ENCODE results near the gene GSC2. TPM values are rescaled to one million over a fixed set of nuclear protein-coding genes. Genes with fewer than 3 reads are reported as not detected.
A peak's percentile ranks its signal among the peaks of the same experiment; 100 is the strongest.

The GSC2 gene
- total RNA-seq, 1 experiment from 2014 or later: not detected

DNA sequence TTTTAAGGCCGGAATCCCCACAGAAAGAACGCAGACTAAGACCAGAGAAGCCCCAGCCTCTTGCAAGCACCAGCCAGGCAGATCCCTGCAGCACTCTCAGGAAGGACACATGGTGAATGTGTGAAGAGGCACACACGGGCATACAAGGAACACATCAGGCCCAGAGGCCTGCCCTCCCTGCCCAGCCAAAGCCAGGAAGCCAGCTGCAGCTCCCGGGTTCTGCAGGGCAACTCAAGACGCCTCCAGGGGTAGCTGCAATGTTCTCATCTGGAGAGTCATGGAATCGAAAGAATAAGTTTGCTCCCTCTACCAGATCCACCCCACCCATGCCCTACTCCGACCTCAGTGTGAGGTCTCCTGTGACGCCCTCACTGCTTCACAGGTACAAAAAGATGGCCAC is 30.1 kb downstream of the GSC2 start:
- Mint-ChIP-seq H3K27ac (ENCODE audit: unreplicated experiment) (peak overlapping the region; percentile 71), H3K9me3 (ENCODE audit: unreplicated experiment) (no peaks in the 10 kb centered on the region), H3K36me3 (ENCODE audit: insufficient read depth, unreplicated experiment) (peaks cover 21% of the 10 kb centered on the region), H3K4me3 (ENCODE audit: unreplicated experiment) (peak overlapping the region; percentile 87), H3K4me1 (ENCODE audit: low read depth, unreplicated experiment) (peaks cover 11% of the 10 kb centered on the region), H3K27me3 (ENCODE audit: insufficient read depth, unreplicated experiment) (no peaks in the 10 kb centered on the region)
- intact Hi-C loops (cut with micrococcal nuclease; ENCODE audit: unreplicated experiment): no loop called here
- DNase-seq: no peak
- CTCF ChIA-PET: no interaction called here
- no peak overlapping the region for H3K4me3 ChIP-seq (ENCODE audit: low read depth, low read length)
- H3K36me3 ChIP-seq (ENCODE audit: control insufficient read depth, insufficient read depth, low read length): peaks cover 3% of the 10 kb centered on the region
- TF ChIP-seq, protein P1, sequence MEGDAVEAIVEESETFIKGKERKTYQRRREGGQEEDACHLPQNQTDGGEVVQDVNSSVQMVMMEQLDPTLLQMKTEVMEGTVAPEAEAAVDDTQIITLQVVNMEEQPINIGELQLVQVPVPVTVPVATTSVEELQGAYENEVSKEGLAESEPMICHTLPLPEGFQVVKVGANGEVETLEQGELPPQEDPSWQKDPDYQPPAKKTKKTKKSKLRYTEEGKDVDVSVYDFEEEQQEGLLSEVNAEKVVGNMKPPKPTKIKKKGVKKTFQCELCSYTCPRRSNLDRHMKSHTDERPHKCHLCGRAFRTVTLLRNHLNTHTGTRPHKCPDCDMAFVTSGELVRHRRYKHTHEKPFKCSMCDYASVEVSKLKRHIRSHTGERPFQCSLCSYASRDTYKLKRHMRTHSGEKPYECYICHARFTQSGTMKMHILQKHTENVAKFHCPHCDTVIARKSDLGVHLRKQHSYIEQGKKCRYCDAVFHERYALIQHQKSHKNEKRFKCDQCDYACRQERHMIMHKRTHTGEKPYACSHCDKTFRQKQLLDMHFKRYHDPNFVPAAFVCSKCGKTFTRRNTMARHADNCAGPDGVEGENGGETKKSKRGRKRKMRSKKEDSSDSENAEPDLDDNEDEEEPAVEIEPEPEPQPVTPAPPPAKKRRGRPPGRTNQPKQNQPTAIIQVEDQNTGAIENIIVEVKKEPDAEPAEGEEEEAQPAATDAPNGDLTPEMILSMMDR (IDR thresholded peaks at IDR 0.05; ENCODE audit: insufficient read depth in 1 of 2, low read depth in 1 of 2, low read length in 1 of 2, severe bottlenecking in 1 of 2, unreplicated experiment in 1 of 2): no peak
- POLR2A ChIA-PET: no interaction called here
- H3K27me3 ChIP-seq (replicated peaks; ENCODE audit: control insufficient read depth, insufficient read depth, low read length): no peaks in the 10 kb centered on the region
- BruUV-seq (replicated peaks): no TSS peak
- peaks cover 16% of the 10 kb centered on the region for H3K4me1 ChIP-seq
- no peaks in the 10 kb centered on the region for H3K9me3 ChIP-seq

DNA sequence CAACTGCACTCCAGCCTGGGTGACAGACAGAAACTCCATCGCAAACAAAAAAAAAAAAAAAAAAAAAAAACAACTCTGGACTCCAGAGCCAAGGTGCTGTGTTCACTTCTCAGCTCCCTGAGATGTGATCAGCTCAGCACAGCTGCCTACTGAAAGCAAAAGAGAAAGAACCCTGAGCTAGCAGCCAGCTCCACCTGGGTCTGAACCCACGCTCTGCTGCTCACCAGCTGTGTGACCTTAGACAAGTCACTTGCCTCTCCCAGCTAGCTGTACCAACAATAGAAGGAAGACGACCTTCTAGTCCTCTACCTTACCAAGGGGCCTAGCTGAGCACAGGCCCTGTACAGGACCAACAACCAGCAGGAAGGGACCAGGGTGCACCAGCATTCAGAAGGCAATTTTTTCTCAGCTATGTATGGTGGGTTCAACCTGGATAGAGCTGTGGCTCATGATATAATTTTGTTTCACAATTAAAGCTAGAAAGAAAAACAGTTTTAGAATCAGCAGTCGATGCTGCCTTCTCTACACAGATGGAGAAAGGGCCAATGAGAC is 31.7 kb downstream of the GSC2 start:
- Mint-ChIP-seq H3K27ac (ENCODE audit: unreplicated experiment) (no peak overlapping the region), H3K27me3 (ENCODE audit: insufficient read depth, unreplicated experiment) (no peaks in the 10 kb centered on the region), H3K4me3 (ENCODE audit: unreplicated experiment) (no peak overlapping the region), H3K9me3 (ENCODE audit: unreplicated experiment) (no peaks in the 10 kb centered on the region), H3K36me3 (ENCODE audit: insufficient read depth, unreplicated experiment) (peaks cover 21% of the 10 kb centered on the region), H3K4me1 (ENCODE audit: low read depth, unreplicated experiment) (peaks cover 5% of the 10 kb centered on the region)
- H3K4me3 ChIP-seq (ENCODE audit: low read depth, low read length): no peak overlapping the region
- peaks cover 3% of the 10 kb centered on the region for H3K36me3 ChIP-seq (ENCODE audit: control insufficient read depth, insufficient read depth, low read length)
- POLR2A ChIA-PET: no interaction called here
- CTCF ChIA-PET: no interaction called here
- intact Hi-C loops (cut with micrococcal nuclease; ENCODE audit: unreplicated experiment): no loop called here
- BruUV-seq (replicated peaks): no TSS peak
- peaks cover 16% of the 10 kb centered on the region for H3K4me1 ChIP-seq
- TF ChIP-seq, protein P1 (IDR thresholded peaks at IDR 0.05; ENCODE audit: insufficient read depth in 1 of 2, low read depth in 1 of 2, low read length in 1 of 2, severe bottlenecking in 1 of 2, unreplicated experiment in 1 of 2): no peak
- no peak for DNase-seq
- no peaks in the 10 kb centered on the region for H3K9me3 ChIP-seq
- H3K27me3 ChIP-seq (replicated peaks; ENCODE audit: control insufficient read depth, insufficient read depth, low read length): no peaks in the 10 kb centered on the region

DNA sequence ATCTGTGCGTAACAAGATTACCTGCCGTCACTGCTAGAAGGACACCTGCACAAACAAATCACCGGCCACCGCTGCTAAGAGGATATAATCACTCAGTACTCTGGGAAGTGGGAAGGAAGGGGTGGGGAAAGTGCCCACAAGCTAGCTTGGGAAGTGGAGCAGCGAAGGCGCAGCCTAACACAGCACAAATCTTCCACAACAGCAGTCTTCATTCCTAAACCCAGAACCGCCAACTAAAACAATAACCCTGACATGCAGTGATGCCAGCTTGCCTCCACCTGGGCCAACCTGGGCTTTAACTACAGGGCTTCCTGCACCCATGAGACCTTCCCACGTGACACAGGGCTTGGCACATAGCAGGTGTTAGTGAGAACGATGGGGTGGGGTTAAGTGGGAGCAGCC is 33.0 kb downstream of the GSC2 start:
- intact Hi-C loops (cut with micrococcal nuclease; ENCODE audit: unreplicated experiment): no loop called here
- H3K27me3 Mint-ChIP-seq (ENCODE audit: insufficient read depth, unreplicated experiment): no peaks in the 10 kb centered on the region
- H3K9me3 ChIP-seq: no peaks in the 10 kb centered on the region
- H3K4me3 Mint-ChIP-seq (ENCODE audit: unreplicated experiment): no peak overlapping the region
- H3K27ac Mint-ChIP-seq (ENCODE audit: unreplicated experiment): no peak overlapping the region
- CTCF ChIA-PET: no interaction called here
- no peaks in the 10 kb centered on the region for H3K27me3 ChIP-seq (replicated peaks; ENCODE audit: control insufficient read depth, insufficient read depth, low read length)
- no peaks in the 10 kb centered on the region for H3K4me1 Mint-ChIP-seq (ENCODE audit: low read depth, unreplicated experiment)
- DNase-seq: no peak
- peaks cover 11% of the 10 kb centered on the region for H3K36me3 Mint-ChIP-seq (ENCODE audit: insufficient read depth, unreplicated experiment)
- no TSS peak for BruUV-seq (replicated peaks)
- H3K4me1 ChIP-seq: peaks cover 11% of the 10 kb centered on the region
- H3K4me3 ChIP-seq (ENCODE audit: low read depth, low read length): no peak overlapping the region
- no peaks in the 10 kb centered on the region for H3K9me3 Mint-ChIP-seq (ENCODE audit: unreplicated experiment)
- peaks cover 3% of the 10 kb centered on the region for H3K36me3 ChIP-seq (ENCODE audit: control insufficient read depth, insufficient read depth, low read length)
- TF ChIP-seq, protein P1 (IDR thresholded peaks at IDR 0.05; ENCODE audit: insufficient read depth in 1 of 2, low read depth in 1 of 2, low read length in 1 of 2, severe bottlenecking in 1 of 2, unreplicated experiment in 1 of 2): no peak
- POLR2A ChIA-PET: no interaction called here

Measured in Caco-2 (cell line).